ENCODE measurements around the gene GDPD5. TPM values are rescaled to one million over a fixed set of nuclear protein-coding genes. Genes with fewer than 3 reads are reported as not detected.

The GDPD5 gene
- total and polyA plus RNA-seq, 9 of the 15 experiments (the other 6 are each of a cell fraction or from before 2014, with no cell fraction given): 0.32 to 27.3 (median 8.0) TPM

DNA sequence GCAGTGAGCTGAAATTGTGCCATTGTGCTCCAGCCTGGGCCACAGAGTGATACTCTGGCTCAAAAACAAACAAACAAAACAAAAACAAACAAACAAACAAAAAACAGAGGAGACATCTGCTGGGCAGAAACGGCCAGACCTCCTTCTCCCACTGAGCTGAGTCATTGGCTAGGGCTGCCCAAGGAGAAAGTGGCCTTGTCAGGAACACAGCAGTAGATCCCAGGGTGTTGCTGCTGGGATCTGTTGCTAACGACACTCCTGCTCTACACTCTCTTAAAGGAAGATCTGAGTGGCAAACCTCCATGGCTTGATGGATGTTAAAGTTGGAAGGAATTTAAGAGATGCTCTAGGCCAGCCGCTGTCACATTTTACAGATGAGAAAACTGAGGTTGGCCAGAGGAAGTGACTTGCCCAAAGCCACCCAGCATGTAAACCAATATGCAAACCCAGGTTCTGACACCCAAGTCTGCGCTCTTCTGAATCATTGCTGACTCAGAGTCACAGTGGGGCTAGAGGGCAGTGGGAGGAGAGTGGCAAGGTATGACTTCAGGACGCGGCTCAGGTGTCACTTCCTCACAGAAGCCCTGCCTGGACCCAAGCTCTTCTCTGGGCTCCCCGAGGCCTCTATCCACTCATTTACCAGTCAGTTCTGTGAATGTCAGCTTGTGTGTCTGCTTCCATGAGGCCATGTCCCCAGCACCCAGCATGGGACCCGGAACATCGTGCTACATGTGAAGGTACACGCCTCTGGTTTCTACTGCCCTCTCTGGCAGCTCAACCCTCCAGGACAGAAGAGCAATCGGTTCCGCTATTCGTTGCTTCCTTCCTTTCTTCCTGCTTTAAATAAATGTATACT, 11.3 kb upstream of the GDPD5 start (continued):
- TF ChIP-seq, protein P1, sequence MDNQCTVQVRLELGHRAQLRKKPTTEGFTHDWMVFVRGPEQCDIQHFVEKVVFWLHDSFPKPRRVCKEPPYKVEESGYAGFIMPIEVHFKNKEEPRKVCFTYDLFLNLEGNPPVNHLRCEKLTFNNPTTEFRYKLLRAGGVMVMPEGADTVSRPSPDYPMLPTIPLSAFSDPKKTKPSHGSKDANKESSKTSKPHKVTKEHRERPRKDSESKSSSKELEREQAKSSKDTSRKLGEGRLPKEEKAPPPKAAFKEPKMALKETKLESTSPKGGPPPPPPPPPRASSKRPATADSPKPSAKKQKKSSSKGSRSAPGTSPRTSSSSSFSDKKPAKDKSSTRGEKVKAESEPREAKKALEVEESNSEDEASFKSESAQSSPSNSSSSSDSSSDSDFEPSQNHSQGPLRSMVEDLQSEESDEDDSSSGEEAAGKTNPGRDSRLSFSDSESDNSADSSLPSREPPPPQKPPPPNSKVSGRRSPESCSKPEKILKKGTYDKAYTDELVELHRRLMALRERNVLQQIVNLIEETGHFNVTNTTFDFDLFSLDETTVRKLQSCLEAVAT (IDR thresholded peaks at IDR 0.05): no peak
- TF ChIP-seq FOXA3 (CRISPR knock-in tag; conservative IDR thresholded peaks at IDR 0.05 in 1 of 2, IDR thresholded peaks at IDR 0.05 in 1 of 2): no peak; a peak in 1 of 4 replicates
- TF ChIP-seq, protein P2, sequence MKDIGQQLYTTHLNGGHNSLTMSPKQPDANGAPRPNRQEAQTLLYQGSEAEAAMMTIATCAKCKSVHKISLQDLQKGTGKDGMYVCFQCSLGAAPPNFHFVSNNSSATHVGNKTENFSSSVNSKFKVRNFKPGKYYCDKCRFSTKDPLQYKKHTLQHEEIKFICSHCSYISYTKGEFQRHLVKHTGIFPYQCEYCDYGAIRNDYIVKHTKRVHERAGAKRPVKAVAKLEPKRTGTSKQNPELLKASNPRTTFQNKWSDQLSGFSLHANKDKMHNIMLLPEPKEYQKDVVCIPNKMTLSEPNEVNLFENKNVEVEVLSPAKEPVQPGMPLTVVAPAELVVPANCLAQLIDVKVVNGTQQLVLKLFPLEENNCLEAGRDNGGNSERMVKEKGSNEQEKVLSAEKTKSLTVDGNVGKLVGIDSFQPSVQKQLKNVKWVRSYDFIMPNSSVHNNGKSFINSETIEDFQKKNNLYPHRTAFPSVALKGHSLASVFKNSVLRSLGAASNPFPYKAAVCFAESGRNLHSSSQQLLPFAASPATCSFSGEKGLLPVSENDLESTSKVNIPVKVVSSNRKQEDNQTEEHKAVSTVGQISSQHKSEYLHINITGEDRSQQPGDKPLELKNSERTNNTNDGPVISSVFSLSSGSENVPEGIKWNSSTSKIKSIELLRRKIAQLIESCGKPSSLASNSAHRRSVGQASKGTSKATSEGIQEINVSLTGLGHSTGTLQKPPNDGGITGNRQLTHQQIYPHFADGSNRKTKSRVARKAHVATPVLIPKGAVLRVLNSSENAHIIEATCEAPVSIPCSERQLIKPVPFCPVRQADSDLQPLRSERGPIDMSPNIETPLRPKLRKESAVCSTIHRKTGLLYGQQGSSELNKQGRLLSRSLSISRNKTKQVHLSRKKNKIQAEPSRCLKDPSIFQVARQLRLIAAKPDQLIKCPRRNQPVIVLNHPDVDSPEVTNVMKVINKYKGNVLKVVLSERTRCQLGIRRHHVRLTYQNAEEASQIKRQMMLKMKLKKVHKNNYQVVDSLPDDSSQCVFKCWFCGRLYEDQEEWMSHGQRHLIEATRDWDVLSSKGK (CRISPR knock-in tag; IDR thresholded peaks at IDR 0.05): no peak
- no peak for TF ChIP-seq ZNF274 (IDR thresholded peaks at IDR 0.05; ENCODE audit: borderline replicate concordance, low read depth, low read length)
- no peak for TF ChIP-seq TRIM28 (IDR thresholded peaks at IDR 0.05)
- TF ChIP-seq, protein P3, sequence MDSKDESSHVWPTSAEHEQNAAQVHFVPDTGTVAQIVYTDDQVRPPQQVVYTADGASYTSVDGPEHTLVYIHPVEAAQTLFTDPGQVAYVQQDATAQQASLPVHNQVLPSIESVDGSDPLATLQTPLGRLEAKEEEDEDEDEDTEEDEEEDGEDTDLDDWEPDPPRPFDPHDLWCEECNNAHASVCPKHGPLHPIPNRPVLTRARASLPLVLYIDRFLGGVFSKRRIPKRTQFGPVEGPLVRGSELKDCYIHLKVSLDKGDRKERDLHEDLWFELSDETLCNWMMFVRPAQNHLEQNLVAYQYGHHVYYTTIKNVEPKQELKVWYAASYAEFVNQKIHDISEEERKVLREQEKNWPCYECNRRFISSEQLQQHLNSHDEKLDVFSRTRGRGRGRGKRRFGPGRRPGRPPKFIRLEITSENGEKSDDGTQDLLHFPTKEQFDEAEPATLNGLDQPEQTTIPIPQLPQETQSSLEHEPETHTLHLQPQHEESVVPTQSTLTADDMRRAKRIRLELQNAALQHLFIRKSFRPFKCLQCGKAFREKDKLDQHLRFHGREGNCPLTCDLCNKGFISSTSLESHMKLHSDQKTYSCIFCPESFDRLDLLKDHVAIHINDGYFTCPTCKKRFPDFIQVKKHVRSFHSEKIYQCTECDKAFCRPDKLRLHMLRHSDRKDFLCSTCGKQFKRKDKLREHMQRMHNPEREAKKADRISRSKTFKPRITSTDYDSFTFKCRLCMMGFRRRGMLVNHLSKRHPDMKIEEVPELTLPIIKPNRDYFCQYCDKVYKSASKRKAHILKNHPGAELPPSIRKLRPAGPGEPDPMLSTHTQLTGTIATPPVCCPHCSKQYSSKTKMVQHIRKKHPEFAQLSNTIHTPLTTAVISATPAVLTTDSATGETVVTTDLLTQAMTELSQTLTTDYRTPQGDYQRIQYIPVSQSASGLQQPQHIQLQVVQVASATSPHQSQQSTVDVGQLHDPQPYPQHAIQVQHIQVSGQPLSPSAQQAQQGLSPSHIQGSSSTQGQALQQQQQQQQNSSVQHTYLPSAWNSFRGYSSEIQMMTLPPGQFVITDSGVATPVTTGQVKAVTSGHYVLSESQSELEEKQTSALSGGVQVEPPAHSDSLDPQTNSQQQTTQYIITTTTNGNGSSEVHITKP (IDR thresholded peaks at IDR 0.05; ENCODE audit: partially characterized antibody): no peak
- no peak for TF ChIP-seq SREBF1 (IDR thresholded peaks at IDR 0.05; ENCODE audit: borderline replicate concordance, low read depth, low read length)
- TF ChIP-seq BMI1 (IDR thresholded peaks at IDR 0.05; ENCODE audit: low read length): no peak
- no peak for TF ChIP-seq NFE2L1 (tag; IDR thresholded peaks at IDR 0.05; ENCODE audit: borderline replicate concordance, low read depth)
- TF ChIP-seq THRAP3 (IDR thresholded peaks at IDR 0.05; ENCODE audit: borderline replicate concordance): no peak
- TF ChIP-seq EZH2 (IDR thresholded peaks at IDR 0.05; ENCODE audit: borderline replicate concordance, low read depth, low read length): no peak
- no peak for TF ChIP-seq HNRNPLL (IDR thresholded peaks at IDR 0.05; ENCODE audit: low read depth, low read length, poor library complexity, severe bottlenecking)
- TF ChIP-seq, protein P4, sequence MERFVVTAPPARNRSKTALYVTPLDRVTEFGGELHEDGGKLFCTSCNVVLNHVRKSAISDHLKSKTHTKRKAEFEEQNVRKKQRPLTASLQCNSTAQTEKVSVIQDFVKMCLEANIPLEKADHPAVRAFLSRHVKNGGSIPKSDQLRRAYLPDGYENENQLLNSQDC (CRISPR knock-in tag; IDR thresholded peaks at IDR 0.05): no peak
- TF ChIP-seq COPS2 (conservative IDR thresholded peaks at IDR 0.05): no peak
- TF ChIP-seq, protein P5, sequence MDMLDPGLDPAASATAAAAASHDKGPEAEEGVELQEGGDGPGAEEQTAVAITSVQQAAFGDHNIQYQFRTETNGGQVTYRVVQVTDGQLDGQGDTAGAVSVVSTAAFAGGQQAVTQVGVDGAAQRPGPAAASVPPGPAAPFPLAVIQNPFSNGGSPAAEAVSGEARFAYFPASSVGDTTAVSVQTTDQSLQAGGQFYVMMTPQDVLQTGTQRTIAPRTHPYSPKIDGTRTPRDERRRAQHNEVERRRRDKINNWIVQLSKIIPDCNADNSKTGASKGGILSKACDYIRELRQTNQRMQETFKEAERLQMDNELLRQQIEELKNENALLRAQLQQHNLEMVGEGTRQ (CRISPR knock-in tag; IDR thresholded peaks at IDR 0.05): no peak
- TF ChIP-seq ELF1 (tag; IDR thresholded peaks at IDR 0.05): peak; percentile 59
- TF ChIP-seq ZNF408 (CRISPR knock-in tag; IDR thresholded peaks at IDR 0.05; ENCODE audit: low read depth): no peak
